Lower lobe of right lung (tissue), 2 donors: Measurements from ENCODE around the gene CRKL. TPM values are rescaled to one million over a fixed set of nuclear protein-coding genes. Genes with fewer than 3 reads are reported as not detected.
"Not testable (repeated sequence)": the region's sequence is repeated elsewhere in the genome, so short reads cannot be mapped to it uniquely, and the experiment has no call there.

Source experiments
- ATAC-seq, 2 donors: fragments of 200-7000 bp; cut with Tn5 transposase; one replicate each; pipeline ENCODE4 v1.9.1; 2020 to 2022; ENCODE audit warnings: mild to moderate bottlenecking in 2 of 2, moderate library complexity in 2 of 2
- DNase-seq: peaks from one replicate; pipeline ENCODE4 v3.0.0-alpha.2; 2020
- H3K27ac ChIP-seq: fragments of 200-600 bp; one replicate; pipeline ENCODE4 v1.8.0; 2022
- H3K27me3 ChIP-seq: fragments of 200-600 bp; one replicate; pipeline ENCODE4 v1.8.0; 2022; ENCODE audit warnings: low read depth
- H3K36me3 ChIP-seq: fragments of 200-600 bp; one replicate; pipeline ENCODE4 v1.8.0; 2022; ENCODE audit warnings: mild to moderate bottlenecking
- H3K4me1 ChIP-seq: fragments of 200-600 bp; one replicate; pipeline ENCODE4 v1.8.0; 2022
- H3K4me3 ChIP-seq: fragments of 200-600 bp; one replicate; pipeline ENCODE4 v1.8.0; 2022; ENCODE audit warnings: mild to moderate bottlenecking
- H3K9me3 ChIP-seq: fragments of 200-600 bp; one replicate; pipeline ENCODE4 v1.8.0; 2022
- intact Hi-C: fragments of 100-400 bp; cut with DNase I; formaldehyde crosslinking; loops from one replicate; pipeline ENCODE4 v1.11.0; 2022
- total RNA-seq: library from RNA; stranded (reverse); fragmentation: NEBNext Ultra II Directional; extraction: Animal tissue kit (Norgen Biotek cat#: 25700); gene quantifications from one replicate; pipeline ENCODE4 v1.2.1, GENCODE V29; 2021
- TF ChIP-seq, protein P1 (sequence below): fragments of 200-600 bp; IDR thresholded peaks from one replicate; pipeline ENCODE4 v1.8.0; 2022; ENCODE audit warnings: antibody characterized with exemption, mild to moderate bottlenecking
- donor health status: DM: no; HTN: yes; CAD: no; lungs with severe emphysema.

CRKL gene
- total RNA-seq, 1 donor from 2014 or later: 53.5 TPM

DNA sequence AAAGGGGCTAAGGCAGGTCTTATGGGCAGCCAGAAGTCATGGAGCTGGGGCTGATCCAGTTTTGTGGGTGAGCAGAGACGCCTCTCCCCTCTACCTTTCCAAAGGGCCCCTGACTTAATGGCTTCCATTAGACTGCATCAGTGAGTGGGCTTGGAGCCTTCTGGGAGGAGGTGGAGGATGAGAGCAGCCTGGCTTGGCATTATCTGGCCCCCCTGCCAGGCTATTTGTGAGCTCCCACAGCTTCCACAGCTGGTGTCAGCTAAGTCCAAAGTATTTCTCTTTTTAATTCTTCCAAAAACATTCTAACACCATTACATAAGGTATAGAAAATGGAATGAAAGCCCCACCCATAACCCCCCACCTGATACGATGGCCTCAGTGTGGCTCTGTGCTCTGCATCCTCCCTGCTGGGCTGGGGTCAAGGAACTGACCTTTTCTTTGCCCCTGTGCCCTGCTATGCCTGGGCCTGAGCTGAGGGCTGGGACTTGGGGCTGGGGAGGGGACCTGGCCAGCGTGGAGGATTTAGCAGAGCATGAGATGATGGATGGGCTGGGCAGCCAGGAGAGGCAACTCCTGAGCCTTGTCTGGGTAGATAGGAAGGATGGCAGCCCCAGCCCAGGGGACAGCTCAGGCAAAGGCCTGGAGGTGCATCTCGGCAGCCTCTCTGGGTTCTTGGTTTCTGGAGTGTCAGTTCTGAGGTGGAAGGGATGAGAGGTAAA lies 53.9 kb downstream of the CRKL start:
- no peak for ATAC-seq
- intact Hi-C loops: no loop called here
- TF ChIP-seq, protein P1, sequence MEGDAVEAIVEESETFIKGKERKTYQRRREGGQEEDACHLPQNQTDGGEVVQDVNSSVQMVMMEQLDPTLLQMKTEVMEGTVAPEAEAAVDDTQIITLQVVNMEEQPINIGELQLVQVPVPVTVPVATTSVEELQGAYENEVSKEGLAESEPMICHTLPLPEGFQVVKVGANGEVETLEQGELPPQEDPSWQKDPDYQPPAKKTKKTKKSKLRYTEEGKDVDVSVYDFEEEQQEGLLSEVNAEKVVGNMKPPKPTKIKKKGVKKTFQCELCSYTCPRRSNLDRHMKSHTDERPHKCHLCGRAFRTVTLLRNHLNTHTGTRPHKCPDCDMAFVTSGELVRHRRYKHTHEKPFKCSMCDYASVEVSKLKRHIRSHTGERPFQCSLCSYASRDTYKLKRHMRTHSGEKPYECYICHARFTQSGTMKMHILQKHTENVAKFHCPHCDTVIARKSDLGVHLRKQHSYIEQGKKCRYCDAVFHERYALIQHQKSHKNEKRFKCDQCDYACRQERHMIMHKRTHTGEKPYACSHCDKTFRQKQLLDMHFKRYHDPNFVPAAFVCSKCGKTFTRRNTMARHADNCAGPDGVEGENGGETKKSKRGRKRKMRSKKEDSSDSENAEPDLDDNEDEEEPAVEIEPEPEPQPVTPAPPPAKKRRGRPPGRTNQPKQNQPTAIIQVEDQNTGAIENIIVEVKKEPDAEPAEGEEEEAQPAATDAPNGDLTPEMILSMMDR: no peak

DNA sequence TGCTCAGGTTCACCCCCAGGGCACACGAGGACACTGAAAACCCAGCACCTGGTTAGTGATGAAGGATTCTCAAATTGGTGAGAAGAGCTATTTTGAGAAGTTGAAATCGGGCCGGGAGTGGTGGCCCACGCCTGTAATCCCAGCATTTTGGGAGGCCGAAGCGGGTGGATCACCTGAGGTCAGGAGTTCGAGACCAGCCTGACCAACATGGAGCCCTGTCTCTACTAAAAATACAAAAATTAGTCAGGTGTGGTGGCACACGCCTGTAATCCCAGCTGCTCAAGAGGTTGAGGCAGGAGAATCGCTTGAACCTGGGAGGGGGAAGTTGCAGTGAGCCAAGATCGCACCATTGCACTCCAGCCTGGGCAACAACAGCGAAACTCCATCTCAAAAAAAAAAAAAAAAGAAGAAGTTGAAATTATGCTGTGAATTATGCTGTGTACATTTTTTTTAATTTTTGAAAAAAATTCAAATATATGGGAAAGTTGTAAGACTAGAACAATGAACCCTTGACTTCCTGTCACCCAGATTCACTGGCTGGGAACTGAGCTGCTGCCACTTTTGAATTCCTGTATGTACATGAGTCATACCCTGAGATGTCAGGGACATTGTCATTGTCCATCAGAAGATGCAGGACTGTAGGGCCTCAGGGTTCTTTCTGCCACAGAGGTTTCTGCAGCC lies 54.9 kb downstream of the CRKL start:
- DNase-seq, H3K9me3 ChIP-seq, ATAC-seq, H3K36me3 ChIP-seq, H3K27me3 ChIP-seq, H3K4me1 ChIP-seq, H3K4me3 ChIP-seq, H3K27ac ChIP-seq, intact Hi-C loops: not testable (repeated sequence)

More for the DNA sequence above, 53.9 kb downstream of the CRKL start:
- DNase-seq: no peak
- Histone ChIP-seq H3K27me3 (no peaks in the 10 kb centered on the region), H3K36me3 (no peaks in the 10 kb centered on the region), H3K9me3 (no peaks in the 10 kb centered on the region), H3K4me3 (no peak overlapping the region), H3K27ac (no peak overlapping the region), H3K4me1 (no peaks in the 10 kb centered on the region)

DNA sequence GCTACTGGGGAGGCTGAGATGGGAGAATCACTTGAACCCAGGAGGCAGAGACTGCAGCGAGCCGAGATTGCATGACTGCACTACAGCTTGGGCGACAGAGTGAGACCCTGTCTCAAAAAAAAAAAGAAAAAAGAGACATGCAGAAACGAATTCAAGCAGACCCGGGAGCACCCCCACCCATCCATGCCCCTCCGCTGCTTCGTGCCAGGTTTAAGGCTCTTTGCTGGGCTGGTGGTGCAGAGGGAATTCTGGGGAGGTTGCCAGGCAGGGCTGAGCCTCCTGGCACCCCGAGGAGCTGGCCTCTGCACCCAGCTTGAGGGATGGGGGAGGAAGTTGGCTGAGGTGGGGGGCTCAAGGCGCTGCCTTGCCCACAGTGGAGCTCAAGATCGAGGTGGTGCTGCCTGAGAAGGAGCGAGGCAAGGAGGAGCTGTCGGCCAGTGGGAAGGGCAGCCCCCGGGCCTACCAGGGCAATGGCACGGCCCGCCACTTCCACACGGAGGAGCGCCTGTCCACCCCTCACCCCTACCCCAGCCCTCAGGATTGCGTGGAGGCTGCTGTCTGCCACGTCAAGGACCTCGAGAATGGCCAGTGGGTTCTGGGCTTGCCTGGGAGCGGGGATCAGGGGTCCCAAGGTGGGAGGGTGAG lies 55.8 kb downstream of the CRKL start:
- DNase-seq (no peak), ATAC-seq (no peak)
- Histone ChIP-seq H3K4me3 (no peak overlapping the region), H3K36me3 (no peaks in the 10 kb centered on the region), H3K27ac (no peak overlapping the region), H3K27me3 (no peaks in the 10 kb centered on the region), H3K9me3 (no peaks in the 10 kb centered on the region), H3K4me1 (no peaks in the 10 kb centered on the region)
- TF ChIP-seq, protein P1: no peak
- intact Hi-C loops: no loop called here

DNA sequence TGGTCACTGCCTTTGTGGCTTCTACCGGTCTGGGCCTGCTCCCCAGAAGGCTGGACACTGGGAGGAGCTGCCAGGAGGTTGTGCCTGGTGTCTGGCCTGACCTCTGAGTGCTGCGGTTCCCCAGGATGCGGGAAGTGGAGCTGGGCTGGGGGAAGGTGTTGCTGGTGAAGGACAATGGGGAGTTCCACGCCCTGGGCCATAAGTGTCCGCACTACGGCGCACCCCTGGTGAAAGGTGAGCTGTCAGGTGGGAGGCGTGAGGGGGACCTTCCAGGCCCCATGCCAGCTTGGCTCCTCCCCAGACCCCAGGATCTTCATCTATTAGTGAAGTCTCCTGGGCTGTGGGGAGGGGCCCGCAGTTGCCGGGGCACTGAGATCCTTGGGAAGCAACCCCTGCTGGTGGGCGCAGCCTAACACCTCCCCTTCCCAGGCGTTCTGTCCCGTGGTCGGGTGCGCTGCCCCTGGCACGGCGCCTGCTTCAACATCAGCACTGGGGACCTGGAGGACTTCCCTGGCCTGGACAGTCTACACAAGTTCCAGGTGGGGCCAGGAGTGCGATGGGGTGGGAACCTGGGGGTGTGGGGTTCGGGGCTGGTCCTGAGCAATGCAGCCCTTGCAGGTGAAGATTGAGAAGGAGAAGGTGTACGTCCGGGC lies 56.6 kb downstream of the CRKL start:
- Histone ChIP-seq H3K27me3 (no peaks in the 10 kb centered on the region), H3K36me3 (no peaks in the 10 kb centered on the region), H3K27ac (no peak overlapping the region), H3K4me3 (no peak overlapping the region), H3K4me1 (no peaks in the 10 kb centered on the region), H3K9me3 (peaks cover 2% of the 10 kb centered on the region)
- DNase-seq (no peak), ATAC-seq (no peak)
- intact Hi-C loops: no loop called here
- TF ChIP-seq, protein P1: no peak

DNA sequence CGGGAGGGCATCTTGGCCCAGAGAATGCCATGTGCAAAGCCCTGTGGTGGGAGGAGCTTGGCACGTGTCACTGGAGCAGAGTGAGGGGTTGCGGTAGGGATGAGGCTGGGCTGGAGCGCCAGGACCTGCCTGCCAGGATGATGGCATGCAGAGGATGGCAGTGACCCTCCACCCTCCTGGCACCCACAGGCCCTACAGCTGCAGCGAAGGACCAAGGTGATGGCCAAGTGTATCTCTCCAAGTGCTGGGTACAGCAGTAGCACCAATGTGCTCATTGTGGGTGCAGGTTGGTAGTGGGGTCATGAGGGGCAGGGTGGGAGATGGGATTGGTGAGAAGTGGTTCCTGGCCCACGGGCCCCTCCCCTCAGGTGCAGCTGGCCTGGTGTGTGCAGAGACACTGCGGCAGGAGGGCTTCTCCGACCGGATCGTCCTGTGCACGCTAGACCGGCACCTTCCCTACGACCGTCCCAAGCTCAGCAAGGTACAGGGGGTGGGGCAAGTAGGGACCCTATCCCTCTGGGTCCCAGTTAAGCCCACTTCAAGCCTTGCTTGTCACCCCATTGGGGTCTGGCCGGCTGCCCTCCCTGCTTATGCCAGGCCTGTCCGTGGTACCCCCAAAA lies 57.2 kb downstream of the CRKL start:
- no peak overlapping the region for H3K4me3 ChIP-seq
- ATAC-seq (no peak), DNase-seq (no peak)
- TF ChIP-seq, protein P1: no peak
- H3K9me3 ChIP-seq: peaks cover 4% of the 10 kb centered on the region
- intact Hi-C loops: no loop called here
- H3K27me3 ChIP-seq: no peaks in the 10 kb centered on the region
- peaks cover 2% of the 10 kb centered on the region for H3K4me1 ChIP-seq
- no peak overlapping the region for H3K27ac ChIP-seq
- no peaks in the 10 kb centered on the region for H3K36me3 ChIP-seq
